K562 (cell line): ENCODE results near the gene MON1A. TPM values are rescaled to one million over a fixed set of nuclear protein-coding genes. Genes with fewer than 3 reads are reported as not detected.
A peak's percentile ranks its signal among the peaks of the same experiment; 100 is the strongest.

Experiments
- ARID2 ChIP-seq: fragments of 450-650 bp; IDR thresholded peaks from 2 replicates; pipeline ENCODE4 v1.6.1; 2017; ENCODE audit warnings: antibody characterized with exemption, mild to moderate bottlenecking
- CEBPG ChIP-seq, 3 experiments: fragments of 200-800 bp in 1 of 3; sonication (Bioruptor generic) in 1 of 3; sonication (generic) in 1 of 3; formaldehyde crosslinking in 1 of 3; IDR thresholded peaks in 2 of 3; conservative IDR thresholded peaks in 1 of 3; 2 replicates each; pipeline versions ENCODE4 v1.6.1 to v1.8.0; 2016 to 2022; ENCODE audit warnings: missing compliant biosample characterization in 2 of 3, missing genetic modification characterization in 2 of 3, mild to moderate bottlenecking in 1 of 3, missing genetic modification reagents in 1 of 3
- ESRRA ChIP-seq: fragments of 450-650 bp; IDR thresholded peaks from 2 replicates; pipeline ENCODE4 v1.6.1; 2014; ENCODE audit warnings: low read depth, mild to moderate bottlenecking, moderate library complexity, borderline replicate concordance
- FOXM1 ChIP-seq, 2 experiments: fragments of 450-650 bp in 1 of 2; sonication (generic) in 1 of 2; formaldehyde crosslinking in 1 of 2; IDR thresholded peaks; 2 replicates each; pipeline versions ENCODE4 v1.6.1 to v1.9.0; 2017 to 2022; ENCODE audit warnings: low read depth in 2 of 2, mild to moderate bottlenecking in 2 of 2, missing genetic modification reagents in 1 of 2, moderate library complexity in 1 of 2
- GABPB1 ChIP-seq: sonication (generic); formaldehyde crosslinking; IDR thresholded peaks from 2 replicates; pipeline ENCODE4 v1.8.0; 2022; ENCODE audit warnings: mild to moderate bottlenecking, missing genetic modification reagents
- GTF2B ChIP-seq: IDR thresholded peaks from 2 replicates; pipeline ENCODE4 v1.6.1; 2011; ENCODE audit not compliant: insufficient read length; ENCODE audit errors: extremely low read depth
- MAZ ChIP-seq, 2 experiments: fragments of 450-650 bp in 1 of 2; sonication (generic) in 1 of 2; formaldehyde crosslinking; IDR thresholded peaks in 1 of 2; conservative IDR thresholded peaks in 1 of 2; 2 replicates each; pipeline versions ENCODE4 v1.4.0 to v1.5.0; 2020; ENCODE audit warnings: mild to moderate bottlenecking in 1 of 2, missing genetic modification reagents in 1 of 2
- MCM5 ChIP-seq: fragments of 450-650 bp; IDR thresholded peaks from 2 replicates; pipeline ENCODE4 v1.6.1; 2016; ENCODE audit warnings: low read depth
- MNT ChIP-seq, 2 experiments: fragments of 450-650 bp; conservative IDR thresholded peaks; 2 replicates each; pipeline ENCODE4 v1.6.1; 2017; ENCODE audit warnings: mild to moderate bottlenecking in 2 of 2, moderate library complexity in 2 of 2
- NR4A1 ChIP-seq, 2 experiments: fragments of 250-450 bp in 1 of 2; fragments of 450-650 bp in 1 of 2; sonication (Bioruptor Pico) in 1 of 2; IDR thresholded peaks; 2 replicates each; pipeline versions ENCODE4 v1.4.0 to v1.6.1; 2016 to 2020; ENCODE audit warnings: mild to moderate bottlenecking in 2 of 2, missing compliant biosample characterization in 1 of 2, missing genetic modification characterization in 1 of 2, moderate library complexity in 1 of 2
- PHF8 ChIP-seq: fragments of 200-600 bp; sonication (generic); IDR thresholded peaks from 2 replicates; pipeline ENCODE4 v1.6.1; 2012; ENCODE audit warnings: mixed run types, mild to moderate bottlenecking, inconsistent platforms, low read length, moderate library complexity, borderline replicate concordance
- SMAD2 ChIP-seq: fragments of 150-350 bp; IDR thresholded peaks from 2 replicates; pipeline ENCODE4 v1.6.1; 2014; ENCODE audit warnings: low read depth, mild to moderate bottlenecking, low read length
- SMARCA4 ChIP-seq: fragments of 450-650 bp; IDR thresholded peaks from 2 replicates; pipeline ENCODE4 v1.6.1; 2016
- SMARCC2 ChIP-seq: fragments of 450-650 bp; IDR thresholded peaks from 2 replicates; pipeline ENCODE4 v1.6.1; 2017; ENCODE audit warnings: antibody characterized with exemption, moderate library complexity, mild to moderate bottlenecking, low read depth
- ZFP91 ChIP-seq: sonication (generic); formaldehyde crosslinking; IDR thresholded peaks from 2 replicates; pipeline ENCODE4 v1.8.0; 2022; ENCODE audit warnings: mild to moderate bottlenecking, missing genetic modification reagents
- ZNF212 ChIP-seq: fragments of 450-650 bp; formaldehyde crosslinking; IDR thresholded peaks from 2 replicates; pipeline ENCODE4 v1.4.0; 2020; ENCODE audit warnings: mild to moderate bottlenecking
- ZNF584 ChIP-seq: fragments of 200-800 bp; sonication (Bioruptor generic); IDR thresholded peaks from 2 replicates; pipeline ENCODE4 v1.6.1; 2016; ENCODE audit warnings: low read depth, mild to moderate bottlenecking, missing genetic modification characterization, missing compliant biosample characterization
- polyA plus RNA-seq, 8 experiments: library from polyadenylated mRNA; depleted of rRNA in 4 of 8; stranded (reverse) in 5 of 8; unstranded in 3 of 8; fragments of >200 nt; fragmentation: Nextera tagmentation in 2 of 8; fragmentation: Illumina TruSeq in 1 of 8; extraction: Ambion mirVana in 2 of 8; extraction: Trizol in 1 of 8; gene quantifications; 2 replicates each; pipeline versions ENCODE4 v1.2.1 to v1.2.3, GENCODE V29; 2011 to 2014; ENCODE audit warnings: inconsistent platforms in 1 of 8, missing spikeins in 1 of 8
- total RNA-seq, 7 experiments: library from RNA; depleted of rRNA in 6 of 7; stranded (reverse); fragments of >200 nt in 6 of 7; fragmentation: Illumina TruSeq in 2 of 7; extraction: Trizol in 2 of 7; gene quantifications; 2 replicates each; pipeline versions ENCODE4 v1.2.1 to v1.2.3, GENCODE V29; 2011 to 2021; ENCODE audit warnings: low replicate concordance in 1 of 7

MON1A gene
- total and polyA plus RNA-seq, 9 of the 15 experiments (the other 6 are each of a cell fraction or from before 2014, with no cell fraction given) = 1.1 to 13.8 (median 6.8) TPM

DNA sequence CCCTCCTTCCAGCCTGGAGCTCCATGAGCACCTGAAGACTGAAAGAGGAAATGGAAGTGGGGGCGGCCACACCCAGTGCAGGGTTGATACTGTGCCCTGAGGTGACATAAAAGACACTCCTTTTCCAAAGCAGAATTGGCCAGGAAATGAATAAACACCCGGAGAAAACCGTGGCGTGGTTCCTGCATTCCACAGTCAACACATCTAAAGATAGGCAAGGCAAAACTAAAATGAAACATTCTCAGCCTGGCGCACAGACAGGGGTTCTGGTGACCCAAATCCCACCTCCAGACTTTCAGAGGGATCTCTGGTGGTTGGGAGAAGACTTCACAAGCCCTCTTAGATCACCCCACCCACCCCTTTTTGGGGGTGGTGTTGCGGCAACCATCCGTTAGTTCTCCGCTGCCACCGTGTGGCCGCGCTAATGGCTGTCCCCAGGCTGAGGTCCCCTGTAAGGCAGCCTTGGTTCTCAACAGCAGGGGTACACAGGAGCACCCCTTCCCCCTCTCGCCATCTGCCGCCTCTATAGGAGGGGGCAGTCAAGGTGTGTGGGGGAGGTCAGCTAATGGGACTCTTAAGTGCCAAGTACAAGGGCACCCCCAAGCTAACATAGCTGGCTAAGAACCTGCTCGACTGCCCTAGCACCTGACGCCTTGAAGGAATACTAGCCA lies 23.4 kb downstream of the MON1A start (continued):
- TF ChIP-seq FOXM1 (IDR thresholded peaks at IDR 0.05; ENCODE audit: low read depth) (no peak), FOXM1 (CRISPR knock-in tag; IDR thresholded peaks at IDR 0.05; ENCODE audit: low read depth) (no peak), GTF2B (no peak), MCM5 (no peak), ZFP91 (CRISPR knock-in tag) (no peak), GABPB1 (0 out of 2 replicates have a peak, but pooled peaks have one; percentile 25), NR4A1 (CRISPR knock-in tag; IDR thresholded peaks at IDR 0.05) (no peak), NR4A1 (tag; IDR thresholded peaks at IDR 0.05) (no peak), PHF8 (peak; percentile 14; the same call in 1 of the 2 replicates), ESRRA (no peak), SMAD2 (no peak), SMARCC2 (peak; percentile 60; the same call in 1 of the 2 replicates), ARID2 (peak; percentile 51; the same call in 1 of the 2 replicates), MAZ (CRISPR knock-in tag; conservative IDR thresholded peaks at IDR 0.05 in 1 of 2, IDR thresholded peaks at IDR 0.05 in 1 of 2) (peak; percentile 47 to 74), SMARCA4 (peak; percentile 36; the same call in 1 of the 2 replicates), MNT (conservative IDR thresholded peaks at IDR 0.05) (peak in 1 of 2 experiments; percentile 33; a peak in 1 of 4 replicates), CEBPG (CRISPR knock-in tag; IDR thresholded peaks at IDR 0.05) (peak; percentile 58), CEBPG (tag; conservative IDR thresholded peaks at IDR 0.05 in 1 of 2, IDR thresholded peaks at IDR 0.05 in 1 of 2) (peak in 1 of 2 experiments; percentile 46; a peak in 1 of 4 replicates), ZNF212 (no peak), ZNF584 (CRISPR knock-in tag) (no peak)
